Brain microvascular endothelial cell (primary cell): ENCODE data around the gene ZNF397.
"Not testable (repeated sequence)": the region's sequence is repeated elsewhere in the genome, so short reads cannot be mapped to it uniquely, and the experiment has no call there.

Experiments used
- DNase-seq: peaks from one replicate; pipeline ENCODE4 v3.0.0-alpha.2; 2020
- H3K27ac ChIP-seq: fragments of 250-450 bp; sonication (Bioruptor Pico); 2 replicates; pipeline ENCODE4 v1.5.1; 2020; ENCODE audit warnings: mild to moderate bottlenecking, moderate library complexity
- H3K27me3 ChIP-seq: fragments of 250-450 bp; sonication (Bioruptor Pico); replicated peaks from 2 replicates; pipeline ENCODE4 v1.5.1; 2020; ENCODE audit warnings: mild to moderate bottlenecking
- H3K36me3 ChIP-seq: fragments of 250-450 bp; sonication (Bioruptor Pico); replicated peaks from 2 replicates; pipeline ENCODE4 v1.5.1; 2020; ENCODE audit warnings: mild to moderate bottlenecking
- H3K4me3 ChIP-seq: 2 replicates; pipeline ENCODE4 v1.5.1; 2011; ENCODE audit warnings: low read depth, mild to moderate bottlenecking, control low read depth, low read length, moderate library complexity
- in situ Hi-C: cut with HindIII; loops from 2 replicates; pipeline ENCODE4 v1.10.0; 2017; ENCODE audit warnings: low sequenced_read_pairs, low pct_ligation_motif_present
- TF ChIP-seq, protein P1 (sequence below): IDR thresholded peaks from 2 replicates; pipeline ENCODE4 v1.5.1; 2011; ENCODE audit warnings: low read depth, mild to moderate bottlenecking, moderate library complexity, low read length, control low read depth, inconsistent platforms; ENCODE audit errors: missing control alignments

Gene ZNF397

GRCh38 chr18:35201256-35201931 is 39.4 kb upstream of the ZNF397 start:
- Histone ChIP-seq H3K27me3 (no peaks in the 10 kb centered on the region), H3K4me3 (no peak overlapping the region), H3K36me3 (no peaks in the 10 kb centered on the region), H3K27ac (no peak overlapping the region)
- DNase-seq: no peak
- in situ Hi-C loops: no loop called here
- TF ChIP-seq, protein P1, sequence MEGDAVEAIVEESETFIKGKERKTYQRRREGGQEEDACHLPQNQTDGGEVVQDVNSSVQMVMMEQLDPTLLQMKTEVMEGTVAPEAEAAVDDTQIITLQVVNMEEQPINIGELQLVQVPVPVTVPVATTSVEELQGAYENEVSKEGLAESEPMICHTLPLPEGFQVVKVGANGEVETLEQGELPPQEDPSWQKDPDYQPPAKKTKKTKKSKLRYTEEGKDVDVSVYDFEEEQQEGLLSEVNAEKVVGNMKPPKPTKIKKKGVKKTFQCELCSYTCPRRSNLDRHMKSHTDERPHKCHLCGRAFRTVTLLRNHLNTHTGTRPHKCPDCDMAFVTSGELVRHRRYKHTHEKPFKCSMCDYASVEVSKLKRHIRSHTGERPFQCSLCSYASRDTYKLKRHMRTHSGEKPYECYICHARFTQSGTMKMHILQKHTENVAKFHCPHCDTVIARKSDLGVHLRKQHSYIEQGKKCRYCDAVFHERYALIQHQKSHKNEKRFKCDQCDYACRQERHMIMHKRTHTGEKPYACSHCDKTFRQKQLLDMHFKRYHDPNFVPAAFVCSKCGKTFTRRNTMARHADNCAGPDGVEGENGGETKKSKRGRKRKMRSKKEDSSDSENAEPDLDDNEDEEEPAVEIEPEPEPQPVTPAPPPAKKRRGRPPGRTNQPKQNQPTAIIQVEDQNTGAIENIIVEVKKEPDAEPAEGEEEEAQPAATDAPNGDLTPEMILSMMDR: no peak

DNA sequence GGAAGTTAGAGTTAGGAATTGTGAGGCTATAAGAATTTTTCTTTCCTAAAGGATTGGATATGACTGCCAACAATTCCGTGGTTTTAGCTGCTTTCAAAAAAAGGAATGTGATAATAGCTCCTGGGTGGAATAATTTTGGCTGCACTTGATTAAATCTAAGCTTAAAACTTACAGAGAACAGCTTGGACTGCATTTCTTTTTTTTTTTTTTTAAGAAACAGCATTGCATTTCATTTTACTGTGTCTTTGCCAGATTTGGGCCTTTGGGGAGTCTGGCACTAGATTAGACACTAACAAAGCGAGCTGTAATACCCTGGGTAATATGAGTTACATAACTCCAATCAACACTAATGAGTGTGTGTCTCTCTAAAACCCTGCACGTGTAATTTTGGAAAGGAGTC is 37.8 kb upstream of the ZNF397 start:
- in situ Hi-C loops: no loop called here
- Histone ChIP-seq H3K4me3 (no peak overlapping the region), H3K27me3 (no peaks in the 10 kb centered on the region), H3K27ac (no peak overlapping the region), H3K36me3 (no peaks in the 10 kb centered on the region)
- no peak for DNase-seq
- TF ChIP-seq, protein P1: no peak

DNA sequence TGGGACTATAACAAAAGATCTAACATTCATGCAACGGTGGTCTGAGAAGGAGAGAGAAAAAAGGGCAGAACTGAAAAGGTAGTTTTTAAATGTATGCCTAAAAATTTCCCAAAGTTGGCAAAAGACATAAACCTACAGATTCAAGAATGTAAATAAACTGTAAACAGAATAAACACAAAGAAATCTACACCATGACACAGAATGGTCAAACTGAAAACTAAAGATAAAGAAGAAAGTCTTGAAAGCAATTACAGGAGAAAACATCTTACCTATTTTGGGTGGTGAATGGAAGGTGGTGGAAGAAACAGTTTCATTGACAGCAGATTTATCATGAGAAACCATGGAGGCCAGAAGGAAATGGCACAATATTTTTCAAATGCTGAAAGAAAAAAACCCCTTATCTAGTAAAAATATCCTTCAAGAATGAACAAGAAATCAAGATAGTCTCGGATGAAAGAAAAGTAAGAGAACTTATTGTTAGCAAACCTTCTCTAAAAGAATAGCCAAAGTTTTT is 35.6 kb upstream of the ZNF397 start:
- Histone ChIP-seq H3K4me3 (no peak overlapping the region), H3K27me3 (no peaks in the 10 kb centered on the region), H3K27ac (no peak overlapping the region), H3K36me3 (no peaks in the 10 kb centered on the region)
- TF ChIP-seq, protein P1: no peak
- in situ Hi-C loops: no loop called here
- no peak for DNase-seq

- H3K27ac ChIP-seq, in situ Hi-C loops, H3K27me3 ChIP-seq, H3K36me3 ChIP-seq, DNase-seq, H3K4me3 ChIP-seq: not testable (repeated sequence)
Measured at GRCh38 chr18:35205746-35206458, 34.9 kb upstream of the ZNF397 start.

DNA sequence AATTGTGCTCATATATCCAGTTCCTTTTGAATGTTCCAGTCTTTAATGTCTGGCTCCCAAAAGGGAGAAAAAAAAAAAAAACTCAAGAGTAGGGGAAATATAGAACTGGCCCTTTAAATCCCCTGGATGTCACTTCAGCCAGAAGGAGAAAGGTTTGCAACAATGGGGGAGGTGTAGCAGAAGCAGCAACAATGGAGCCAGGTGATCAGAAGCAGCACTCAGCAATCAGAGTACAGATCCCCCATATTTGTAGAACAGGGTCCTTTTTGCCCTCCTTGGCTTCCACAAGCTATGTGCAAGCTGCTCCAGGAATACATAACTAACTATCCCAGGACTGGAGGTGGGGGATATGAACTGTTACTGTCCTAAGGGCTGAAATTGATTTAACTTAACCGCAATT is 25.8 kb upstream of the ZNF397 start:
- no peak overlapping the region for H3K4me3 ChIP-seq
- in situ Hi-C loops: no loop called here
- no peaks in the 10 kb centered on the region for H3K36me3 ChIP-seq
- no peaks in the 10 kb centered on the region for H3K27me3 ChIP-seq
- TF ChIP-seq, protein P1: no peak
- DNase-seq: no peak
- no peak overlapping the region for H3K27ac ChIP-seq

DNA sequence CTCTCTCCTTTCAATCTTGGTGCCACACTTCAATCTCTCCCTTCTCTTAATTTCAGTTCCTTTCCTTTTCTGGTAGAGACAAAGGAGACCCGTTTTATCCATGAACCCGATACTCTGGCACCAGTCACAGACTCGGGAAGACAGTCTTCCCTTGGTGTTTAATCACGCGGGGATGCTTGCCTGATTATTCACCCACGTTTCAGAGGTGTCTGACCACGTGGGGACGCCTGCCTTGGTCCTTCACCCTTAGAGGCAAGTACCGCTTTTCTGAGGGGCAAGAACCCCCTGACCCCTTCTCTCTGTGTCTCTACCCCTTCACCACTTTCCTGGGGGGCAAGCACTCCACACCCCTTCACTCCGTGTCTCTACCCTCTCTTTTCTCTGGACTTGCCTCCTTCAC is 24.2 kb upstream of the ZNF397 start:
- H3K27me3 ChIP-seq, H3K4me3 ChIP-seq, DNase-seq, H3K27ac ChIP-seq, in situ Hi-C loops, H3K36me3 ChIP-seq: not testable (repeated sequence)

- not testable (repeated sequence) for H3K4me3 ChIP-seq
Measured at GRCh38 chr18:35219331-35219730, 21.5 kb upstream of the ZNF397 start.

More at GRCh38 chr18:35219331-35219730, 21.5 kb upstream of the ZNF397 start:
- DNase-seq, H3K27ac ChIP-seq, H3K27me3 ChIP-seq, in situ Hi-C loops, H3K36me3 ChIP-seq: not testable (repeated sequence)
